ENCODE data around the gene DUSP12. TPM values are rescaled to one million over a fixed set of nuclear protein-coding genes. Genes with fewer than 3 reads are reported as not detected.

DUSP12 gene
- total and polyA plus RNA-seq, 12 donors = 7.8 to 48.1 (median 16.6) TPM

GRCh38 chr1:161778522-161778921 lies 28.9 kb downstream of the DUSP12 start:
- TF ChIP-seq POLR2A (IDR thresholded peaks at IDR 0.05) = no peak
- TF ChIP-seq, protein P1, sequence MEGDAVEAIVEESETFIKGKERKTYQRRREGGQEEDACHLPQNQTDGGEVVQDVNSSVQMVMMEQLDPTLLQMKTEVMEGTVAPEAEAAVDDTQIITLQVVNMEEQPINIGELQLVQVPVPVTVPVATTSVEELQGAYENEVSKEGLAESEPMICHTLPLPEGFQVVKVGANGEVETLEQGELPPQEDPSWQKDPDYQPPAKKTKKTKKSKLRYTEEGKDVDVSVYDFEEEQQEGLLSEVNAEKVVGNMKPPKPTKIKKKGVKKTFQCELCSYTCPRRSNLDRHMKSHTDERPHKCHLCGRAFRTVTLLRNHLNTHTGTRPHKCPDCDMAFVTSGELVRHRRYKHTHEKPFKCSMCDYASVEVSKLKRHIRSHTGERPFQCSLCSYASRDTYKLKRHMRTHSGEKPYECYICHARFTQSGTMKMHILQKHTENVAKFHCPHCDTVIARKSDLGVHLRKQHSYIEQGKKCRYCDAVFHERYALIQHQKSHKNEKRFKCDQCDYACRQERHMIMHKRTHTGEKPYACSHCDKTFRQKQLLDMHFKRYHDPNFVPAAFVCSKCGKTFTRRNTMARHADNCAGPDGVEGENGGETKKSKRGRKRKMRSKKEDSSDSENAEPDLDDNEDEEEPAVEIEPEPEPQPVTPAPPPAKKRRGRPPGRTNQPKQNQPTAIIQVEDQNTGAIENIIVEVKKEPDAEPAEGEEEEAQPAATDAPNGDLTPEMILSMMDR (IDR thresholded peaks at IDR 0.05) = no peak
- WGBS, 4 donors = 90 to 100% (median 99%) methylated on average over 1 of the region's 1 CpG
- H3K4me3 ChIP-seq = no peak overlapping the region

GRCh38 chr1:161779393-161779792 lies 29.8 kb downstream of the DUSP12 start:
- Histone ChIP-seq H3K36me3 (replicated peaks in 1 of 2) (peaks cover 0 to 13% of the 10 kb centered on the region in 2 donors), H3K9me3 (replicated peaks in 1 of 3) (no peaks in the 10 kb centered on the region), H3K4me3 (no peak overlapping the region), H3K4me1 (replicated peaks in 1 of 2) (peaks cover 0 to 7% of the 10 kb centered on the region in 2 donors), H3K27me3 (no peaks in the 10 kb centered on the region), H3K27ac (no peak overlapping the region)
- no peak for TF ChIP-seq POLR2A (IDR thresholded peaks at IDR 0.05)
- TF ChIP-seq, protein P1 (IDR thresholded peaks at IDR 0.05) = no peak
- DNase-seq = no peak
- 77 to 91% (median 85%) methylated on average over 2 of the region's 2 CpGs for WGBS, 4 donors
- intact Hi-C loops (cut with DNase I) = no loop called here

More at GRCh38 chr1:161778522-161778921, 28.9 kb downstream of the DUSP12 start:
- DNase-seq = no peak
- peaks cover 5 to 12% of the 10 kb centered on the region in 2 donors for H3K4me1 ChIP-seq (replicated peaks in 1 of 2)
- H3K9me3 ChIP-seq (replicated peaks in 1 of 3) = no peaks in the 10 kb centered on the region
- intact Hi-C loops (cut with DNase I) = no loop called here
- no peaks in the 10 kb centered on the region for H3K27me3 ChIP-seq
- H3K27ac ChIP-seq = no peak overlapping the region
- H3K36me3 ChIP-seq (replicated peaks in 1 of 2) = peaks cover 0 to 5% of the 10 kb centered on the region in 2 donors

DNA sequence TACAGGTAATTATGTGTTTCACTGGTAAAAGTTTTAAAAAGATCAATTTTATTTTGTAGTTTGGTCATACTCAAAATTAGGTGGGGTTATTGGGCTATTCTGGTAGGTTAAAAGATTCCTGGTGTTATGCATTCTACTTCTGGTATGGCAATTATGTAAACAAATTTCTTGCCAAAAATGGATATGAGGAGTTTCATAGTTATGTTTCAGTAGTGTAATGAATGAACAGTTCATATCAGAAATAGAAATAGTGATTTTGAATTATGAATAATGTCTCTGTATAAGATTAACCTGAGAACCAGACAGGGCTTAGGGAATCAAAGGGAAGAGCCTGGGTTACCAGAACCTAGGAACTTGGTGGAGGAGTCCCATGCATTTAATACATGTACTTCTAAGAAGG lies 32.4 kb downstream of the DUSP12 start:
- peaks cover 0 to 27% of the 10 kb centered on the region in 2 donors for H3K36me3 ChIP-seq (replicated peaks in 1 of 2)
- no peak overlapping the region for H3K4me3 ChIP-seq
- no peaks in the 10 kb centered on the region for H3K4me1 ChIP-seq (replicated peaks in 1 of 2)
- no peaks in the 10 kb centered on the region for H3K27me3 ChIP-seq
- TF ChIP-seq POLR2A (IDR thresholded peaks at IDR 0.05) = no peak
- no peak for DNase-seq
- H3K27ac ChIP-seq = no peak overlapping the region
- intact Hi-C loops (cut with DNase I) = no loop called here
- no peaks in the 10 kb centered on the region for H3K9me3 ChIP-seq (replicated peaks in 1 of 3)

GRCh38 chr1:161782886-161783285 lies 33.3 kb downstream of the DUSP12 start:
- no peak for TF ChIP-seq POLR2A (IDR thresholded peaks at IDR 0.05)
- TF ChIP-seq, protein P1 (IDR thresholded peaks at IDR 0.05) = no peak
- Histone ChIP-seq H3K9me3 (replicated peaks in 1 of 3) (no peaks in the 10 kb centered on the region), H3K4me3 (no peak overlapping the region), H3K4me1 (replicated peaks in 1 of 2) (no peaks in the 10 kb centered on the region), H3K36me3 (replicated peaks in 1 of 2) (peaks cover 0 to 27% of the 10 kb centered on the region in 2 donors), H3K27ac (no peak overlapping the region), H3K27me3 (no peaks in the 10 kb centered on the region)
- 92 to 98% (median 96%) methylated on average over 4 of the region's 4 CpGs for WGBS, 4 donors
- no peak for DNase-seq
- intact Hi-C loops (cut with DNase I) = no loop called here

GRCh38 chr1:161784968-161785367 lies 35.4 kb downstream of the DUSP12 start:
- intact Hi-C loops (cut with DNase I) = no loop called here

More at GRCh38 chr1:161784968-161785367, 35.4 kb downstream of the DUSP12 start:
- WGBS, 4 donors = 79 to 90% (median 84%) methylated on average over 1 of the region's 1 CpG
- no peaks in the 10 kb centered on the region for H3K27me3 ChIP-seq
- H3K4me1 ChIP-seq (replicated peaks in 1 of 2) = no peaks in the 10 kb centered on the region
- peak in 2 of 7 donors; percentile 23 to 39 for DNase-seq
- no peaks in the 10 kb centered on the region for H3K9me3 ChIP-seq (replicated peaks in 1 of 3)
- no peak overlapping the region for H3K4me3 ChIP-seq
- no peak for TF ChIP-seq POLR2A (IDR thresholded peaks at IDR 0.05)
- TF ChIP-seq, protein P1 (IDR thresholded peaks at IDR 0.05) = no peak
- H3K27ac ChIP-seq = no peak overlapping the region
- peaks cover 0 to 27% of the 10 kb centered on the region in 2 donors for H3K36me3 ChIP-seq (replicated peaks in 1 of 2)

Measured in adrenal gland (tissue), 12 donors.